ELF-1 (cell line): ENCODE data around the gene TRAK1.
A peak's percentile ranks its signal among the peaks of the same experiment; 100 is the strongest.

ENCODE experiments used
- DNase-seq: peaks from one replicate; pipeline ENCODE4 v3.0.0-alpha.2; 2016; ENCODE audit warnings: low read depth, low spot score

TRAK1 gene

GRCh38 chr3:42153039-42153438 is 61.9 kb downstream of the TRAK1 start:
- DNase-seq, result no peak

DNA sequence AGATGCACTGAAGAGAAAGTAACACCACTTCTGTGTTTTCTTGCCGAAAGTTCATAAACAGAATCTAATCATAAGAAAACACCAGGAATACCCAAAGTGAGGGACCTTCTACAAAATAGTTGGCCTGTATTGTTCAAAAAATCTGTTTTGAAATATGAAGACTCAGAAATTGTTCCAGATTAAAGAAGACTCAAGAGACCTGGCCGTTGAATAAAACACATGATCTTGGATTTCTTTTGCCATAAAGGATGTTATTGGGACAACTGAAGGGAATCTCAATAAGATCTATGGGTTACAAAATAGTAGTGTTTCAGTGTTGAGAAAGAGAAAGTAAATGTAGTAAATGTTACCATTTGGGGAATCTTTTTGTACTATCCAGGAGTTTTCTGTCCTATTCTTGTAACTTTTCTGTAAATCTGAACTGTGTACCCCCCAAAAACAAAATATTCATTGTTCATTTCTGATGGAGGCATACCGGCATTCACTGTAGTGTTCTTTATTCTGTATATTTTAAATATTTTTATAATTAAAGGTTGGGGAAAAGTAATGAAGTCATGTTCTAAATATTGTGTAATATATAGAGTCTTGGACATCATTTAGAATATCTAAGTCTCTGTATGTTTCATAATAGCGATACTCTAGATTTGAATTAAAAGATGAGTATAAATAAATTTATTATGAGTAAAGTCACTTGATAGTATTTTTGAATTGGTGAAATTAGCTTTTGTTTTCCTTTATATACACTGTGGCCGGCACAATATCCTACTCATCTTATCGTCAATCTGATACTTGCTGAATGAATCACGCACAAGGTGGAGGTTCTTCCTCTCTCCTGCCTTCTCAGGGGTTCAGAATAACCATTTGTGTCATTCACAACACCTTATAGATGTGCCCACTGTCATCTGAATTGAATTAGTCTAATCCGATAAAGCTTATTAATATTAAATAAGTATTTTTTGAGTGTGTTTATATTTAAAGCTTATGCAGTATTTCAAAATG is 66.7 kb downstream of the TRAK1 start:
- no peak for DNase-seq

DNA sequence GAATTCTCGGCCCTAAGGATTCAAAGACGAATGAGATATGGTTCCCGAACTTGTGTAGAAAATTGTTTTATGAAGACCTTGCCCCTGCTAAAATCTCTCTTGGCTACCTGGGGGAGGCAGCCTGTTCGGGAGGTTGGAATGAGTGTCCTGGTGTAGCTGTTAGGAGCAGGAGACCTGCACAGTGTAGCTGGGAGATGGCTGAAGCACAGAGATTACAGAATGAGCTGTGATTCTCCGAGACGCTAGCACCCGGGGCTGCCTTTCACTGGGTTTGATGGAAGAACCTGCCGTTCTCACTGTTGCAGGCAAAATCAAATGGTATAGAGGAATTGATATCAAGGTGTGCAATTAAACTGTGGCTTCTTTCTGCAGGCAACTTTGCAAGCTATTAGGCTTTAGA is 68.0 kb downstream of the TRAK1 start:
- DNase-seq, result no peak

GRCh38 chr3:42159706-42160472 is 68.7 kb downstream of the TRAK1 start:
- DNase-seq, result peak; percentile 91

DNA sequence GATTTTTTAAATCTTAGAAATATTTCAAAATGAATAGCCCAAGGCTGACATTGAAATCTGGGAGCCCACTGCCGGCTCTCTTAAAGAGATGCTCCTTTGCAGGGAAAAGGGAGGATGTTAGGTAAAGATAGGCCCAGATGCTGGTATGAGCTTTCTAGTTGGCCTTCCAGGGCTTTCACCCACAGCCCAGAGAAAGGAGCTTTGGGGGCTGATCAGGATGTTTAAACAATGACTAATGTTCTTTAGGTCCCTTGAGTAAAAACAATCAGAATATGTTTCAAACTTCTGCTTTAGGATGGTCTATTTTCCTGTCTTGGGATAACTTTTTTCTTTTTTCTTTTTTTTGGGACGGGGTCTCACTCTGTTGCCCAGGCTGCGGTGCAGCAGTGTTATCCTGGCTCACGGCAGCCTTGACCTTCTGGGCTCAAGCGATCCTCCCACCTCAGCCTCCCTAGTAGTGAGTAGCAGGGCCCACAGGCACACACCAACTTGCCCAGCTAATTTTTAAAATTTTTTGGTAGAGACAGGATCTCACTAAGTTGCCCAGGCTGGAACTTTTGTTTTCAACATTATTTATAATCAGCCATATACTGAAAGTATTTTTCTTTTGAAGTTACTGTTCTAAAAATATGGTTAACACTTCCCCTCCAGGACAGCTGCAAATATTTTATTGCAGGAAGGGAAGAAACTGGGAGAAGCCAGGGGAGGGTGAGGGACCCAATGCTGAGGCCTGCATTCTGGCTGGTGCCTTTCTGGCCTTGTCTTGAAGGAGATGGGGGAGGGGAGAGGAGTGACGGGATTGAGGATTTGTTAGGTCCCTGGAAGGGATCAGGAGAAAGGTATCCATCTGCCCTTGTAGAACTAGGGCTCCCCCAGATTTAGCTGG is 70.1 kb downstream of the TRAK1 start:
- DNase-seq, result no peak

GRCh38 chr3:42162462-42162861 is 71.3 kb downstream of the TRAK1 start:
- no peak for DNase-seq

GRCh38 chr3:42163622-42164244 is 72.6 kb downstream of the TRAK1 start:
- no peak for DNase-seq

DNA sequence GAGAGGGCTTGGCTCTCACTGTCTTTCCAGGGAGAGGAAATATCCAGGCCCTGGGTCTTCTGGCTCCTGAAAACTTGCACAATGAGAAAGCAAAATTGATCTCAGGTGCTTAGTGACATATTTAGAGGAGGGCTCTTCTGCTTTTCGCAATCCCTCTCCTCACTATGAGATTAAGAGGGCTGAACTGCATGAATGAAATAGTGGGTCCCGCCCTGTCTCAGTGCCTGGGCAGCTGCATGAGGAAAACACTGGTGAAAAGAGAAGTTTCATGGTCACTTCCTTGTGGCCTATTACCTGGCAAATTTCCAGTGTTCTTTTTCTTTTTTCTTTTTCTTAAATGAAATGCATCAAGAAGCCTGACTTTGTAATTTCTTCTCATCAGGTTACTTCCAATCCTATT is 73.5 kb downstream of the TRAK1 start:
- DNase-seq, result no peak

- DNase-seq, result no peak
Observed at GRCh38 chr3:42165211-42165610, 74.1 kb downstream of the TRAK1 start.

DNA sequence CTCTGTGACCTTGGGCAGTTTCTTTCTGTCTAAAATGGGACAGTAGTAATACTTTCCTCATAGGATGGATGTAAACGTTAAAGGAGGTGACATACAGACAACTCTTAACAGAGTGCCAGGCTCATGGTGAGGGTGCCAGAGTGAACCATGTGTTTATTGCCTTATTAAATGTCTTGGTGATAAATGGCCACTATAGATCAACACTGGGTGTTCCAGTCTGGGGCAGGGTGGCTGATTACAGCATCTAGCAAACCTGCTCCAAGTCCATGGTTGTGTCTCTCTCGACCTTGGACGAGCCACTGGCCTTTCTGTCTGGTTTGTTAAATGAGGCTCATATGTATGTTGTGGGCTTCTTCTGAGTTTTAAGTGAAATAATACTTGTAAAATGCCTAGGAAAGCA is 75.1 kb downstream of the TRAK1 start:
- no peak for DNase-seq

- DNase-seq, result no peak
Observed at GRCh38 chr3:42166662-42167300, 75.6 kb downstream of the TRAK1 start.

GRCh38 chr3:42169579-42170120 is 78.5 kb downstream of the TRAK1 start:
- DNase-seq, result no peak

- DNase-seq, result no peak
Observed at GRCh38 chr3:42172047-42172654, 81.0 kb downstream of the TRAK1 start.

DNA sequence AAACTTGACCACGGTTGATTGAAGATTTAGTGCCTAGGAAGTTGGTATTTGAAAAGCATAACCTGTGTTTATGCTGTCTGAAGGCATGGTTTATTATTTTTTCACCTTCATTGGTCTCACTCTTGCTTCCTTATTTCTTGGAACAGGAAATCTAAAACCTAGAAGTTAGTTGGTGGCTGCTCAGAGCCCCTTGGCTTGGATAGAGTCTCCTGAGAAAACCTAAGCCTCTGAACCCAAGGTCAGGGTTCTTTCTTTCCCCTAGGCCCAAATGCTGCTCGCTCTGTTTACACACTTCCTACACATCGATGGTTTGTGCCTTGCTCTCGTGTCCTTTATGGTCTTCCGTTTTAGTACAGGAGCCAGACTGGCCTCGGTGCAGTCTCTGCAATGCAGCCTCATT is 82.2 kb downstream of the TRAK1 start:
- DNase-seq, result no peak

GRCh38 chr3:42174679-42175385 is 83.7 kb downstream of the TRAK1 start:
- no peak for DNase-seq

GRCh38 chr3:42175386-42176240 is 84.5 kb downstream of the TRAK1 start:
- DNase-seq, result no peak

GRCh38 chr3:42176242-42177034 is 85.3 kb downstream of the TRAK1 start:
- no peak for DNase-seq
